Keratinocyte (primary cell): ENCODE data around the gene IFT74. TPM values are rescaled to one million over a fixed set of nuclear protein-coding genes. Genes with fewer than 3 reads are reported as not detected.

Experiments
- DNase-seq: peaks from one replicate; pipeline ENCODE4 v3.0.0-alpha.2; 2011; ENCODE audit warnings: low read depth, missing footprints, low spot score
- FAIRE-seq: peaks from 2 replicates; lab custom pipeline; 2011; peaks lifted over from hg19 to GRCh38; lab: Jason Lieb, UNC
- H2AFZ ChIP-seq: 2 replicates; pipeline ENCODE4 v1.6.0; 2012; ENCODE audit warnings: low read length, control low read depth, inconsistent platforms; ENCODE audit not compliant: control insufficient read depth
- H3K27ac ChIP-seq: 2 replicates; pipeline ENCODE4 v1.5.1; 2011; ENCODE audit warnings: low read length; ENCODE audit not compliant: control insufficient read depth, insufficient read depth
- H3K27me3 ChIP-seq: 3 replicates; pipeline ENCODE4 v1.6.0; 2011; ENCODE audit warnings: low read length; ENCODE audit not compliant: control insufficient read depth, insufficient read depth; ENCODE audit errors: extremely low read depth
- H3K36me3 ChIP-seq, 2 experiments: 2 replicates in 1 of 2; 3 replicates in 1 of 2; pipeline ENCODE4 v1.5.1; 2011; ENCODE audit warnings: low read length in 2 of 2, mild to moderate bottlenecking in 1 of 2; ENCODE audit not compliant: control insufficient read depth in 2 of 2, insufficient read depth in 2 of 2; ENCODE audit errors: extremely low read depth in 1 of 2
- H3K4me1 ChIP-seq: 3 replicates; pipeline ENCODE4 v1.5.1; 2011; ENCODE audit warnings: low read length; ENCODE audit not compliant: control insufficient read depth, insufficient read depth; ENCODE audit errors: extremely low read depth
- H3K4me2 ChIP-seq: 3 replicates; pipeline ENCODE4 v1.6.0; 2011; ENCODE audit warnings: low read depth, low read length; ENCODE audit not compliant: control insufficient read depth, insufficient read depth; ENCODE audit errors: extremely low read depth
- H3K4me3 ChIP-seq, 3 experiments: fragments of 200-600 bp in 1 of 3; sonication (generic) in 1 of 3; 2 replicates in 2 of 3; 3 replicates in 1 of 3; pipeline ENCODE4 v1.5.1; 2011 to 2016; ENCODE audit warnings: low read length in 3 of 3, mild to moderate bottlenecking in 3 of 3, control low read depth in 2 of 3, inconsistent platforms in 1 of 3, low read depth in 1 of 3, mixed read lengths in 1 of 3, mixed run types in 1 of 3, moderate library complexity in 1 of 3; ENCODE audit not compliant: control insufficient read depth in 2 of 3, insufficient read depth in 2 of 3; ENCODE audit errors: extremely low read depth in 1 of 3
- H3K79me2 ChIP-seq: 2 replicates; pipeline ENCODE4 v1.6.0; 2012; ENCODE audit warnings: low read length; ENCODE audit not compliant: control insufficient read depth, insufficient read depth
- H3K9ac ChIP-seq: 3 replicates; pipeline ENCODE4 v1.6.0; 2011; ENCODE audit warnings: low read length; ENCODE audit not compliant: control insufficient read depth, insufficient read depth; ENCODE audit errors: extremely low read depth
- H3K9me1 ChIP-seq: 3 replicates; pipeline ENCODE4 v1.6.0; 2011; ENCODE audit warnings: low read length; ENCODE audit not compliant: control insufficient read depth, insufficient read depth; ENCODE audit errors: extremely low read depth
- H3K9me3 ChIP-seq: 2 replicates; pipeline ENCODE4 v1.5.1; 2012; ENCODE audit warnings: low read depth, low read length; ENCODE audit not compliant: control insufficient read depth
- H4K20me1 ChIP-seq: 3 replicates; pipeline ENCODE4 v1.6.0; 2011; ENCODE audit warnings: low read length; ENCODE audit not compliant: control insufficient read depth, insufficient read depth; ENCODE audit errors: extremely low read depth
- CTCF ChIP-seq, 3 experiments: IDR thresholded peaks in 1 of 3; conservative IDR thresholded peaks in 1 of 3; optimal IDR thresholded peaks in 1 of 3; 2 replicates in 2 of 3; 3 replicates in 1 of 3; pipeline versions ENCODE3 to v1.5.1; 2011; ENCODE audit warnings: low read length in 3 of 3, mild to moderate bottlenecking in 3 of 3, moderate library complexity in 2 of 3, control low read depth in 1 of 3, inconsistent platforms in 1 of 3; ENCODE audit not compliant: insufficient read depth in 2 of 3; ENCODE audit errors: extremely low read depth in 1 of 3
- EZH2 ChIP-seq: IDR thresholded peaks from one replicate; pipeline ENCODE4 v1.6.1; 2012; ENCODE audit warnings: inconsistent platforms, mild to moderate bottlenecking, low read length, moderate library complexity
- dilution Hi-C: fragments of 300-500 bp; cut with MboI; formaldehyde crosslinking; loops from one replicate; pipeline ENCODE4 v1.7.0; 2020; ENCODE audit warnings: low sequenced_read_pairs; ENCODE audit not compliant: extremely low pct_ligation_motif_present
- polyA plus RNA-seq, 5 experiments: library from polyadenylated mRNA; depleted of rRNA in 3 of 5; stranded (reverse) in 3 of 5; stranded (forward) in 1 of 5; unstranded in 1 of 5; fragments of >200 nt; gene quantifications; 1 replicate in 1 of 5; 2 replicates in 3 of 5; 3 replicates in 1 of 5; pipeline versions ENCODE4 v1.2.1 to v1.2.3, GENCODE V29; 2011 to 2012; ENCODE audit warnings: missing spikeins in 2 of 5, low read depth in 1 of 5, low replicate concordance in 1 of 5

The IFT74 gene
- polyA plus RNA-seq, 1 donor (not counting 4 experiments of a cell fraction or from before 2014, with no cell fraction given): 12.9 TPM

- no peaks in the 10 kb centered on the region for H3K9me1 ChIP-seq
- no peak overlapping the region for H3K27ac ChIP-seq
- H2AFZ ChIP-seq: no peak overlapping the region
- H3K9me3 ChIP-seq: no peaks in the 10 kb centered on the region
- DNase-seq (no peak), FAIRE-seq (no peak)
- dilution Hi-C loops: no loop called here
- H3K27me3 ChIP-seq: no peaks in the 10 kb centered on the region
- no peak overlapping the region for H3K4me2 ChIP-seq
- no peaks in the 10 kb centered on the region for H3K4me1 ChIP-seq
- no peak overlapping the region for H3K9ac ChIP-seq
- no peaks in the 10 kb centered on the region for H4K20me1 ChIP-seq
- no peak for TF ChIP-seq EZH2
- TF ChIP-seq CTCF (optimal IDR thresholded peaks at IDR 0.05 in 1 of 3, IDR thresholded peaks at IDR 0.05 in 1 of 3, conservative IDR thresholded peaks at IDR 0.05 in 1 of 3; ENCODE audit: extremely low read depth in 1 of 3, insufficient read depth in 2 of 3, low read length in 3 of 3): no peak
- no peak overlapping the region for H3K4me3 ChIP-seq
- H3K79me2 ChIP-seq: no peaks in the 10 kb centered on the region
- H3K36me3 ChIP-seq: peaks cover 0 to 5% of the 10 kb centered on the region in 2 experiments
Measured at GRCh38 chr9:27019589-27019988, 63.4 kb downstream of the IFT74 start.

- Histone ChIP-seq H3K4me2 (no peak overlapping the region), H3K9ac (no peak overlapping the region), H3K27me3 (no peaks in the 10 kb centered on the region), H4K20me1 (no peaks in the 10 kb centered on the region), H3K4me1 (no peaks in the 10 kb centered on the region), H3K9me1 (no peaks in the 10 kb centered on the region), H3K4me3 (no peak overlapping the region), H3K9me3 (no peaks in the 10 kb centered on the region), H3K79me2 (no peaks in the 10 kb centered on the region), H2AFZ (no peak overlapping the region), H3K36me3 (peaks cover 0 to 4% of the 10 kb centered on the region in 2 experiments), H3K27ac (no peak overlapping the region)
- dilution Hi-C loops: no loop called here
- FAIRE-seq: no peak
- DNase-seq: no peak
- TF ChIP-seq CTCF (optimal IDR thresholded peaks at IDR 0.05 in 1 of 3, IDR thresholded peaks at IDR 0.05 in 1 of 3, conservative IDR thresholded peaks at IDR 0.05 in 1 of 3; ENCODE audit: extremely low read depth in 1 of 3, insufficient read depth in 2 of 3, low read length in 3 of 3) (no peak), EZH2 (no peak)
Measured at GRCh38 chr9:27022920-27023319, 66.7 kb downstream of the IFT74 start.
